ENCODE data around the gene MCM5. TPM values are rescaled to one million over a fixed set of nuclear protein-coding genes. Genes with fewer than 3 reads are reported as not detected.
"Not testable (repeated sequence)": the region's sequence is repeated elsewhere in the genome, so short reads cannot be mapped to it uniquely, and the experiment has no call there.

The MCM5 gene
- total RNA-seq, 1 donor from 2014 or later = 13.6 TPM

GRCh38 chr22:35424081-35424480 lies 24.1 kb downstream of the MCM5 start:
- DNase-seq (ENCODE audit: missing footprints) (no peak), ATAC-seq (no peak)
- intact Hi-C loops (cut with DNase I) = no loop called here

- DNase-seq (ENCODE audit: missing footprints) (no peak), ATAC-seq (no peak)
- intact Hi-C loops (cut with DNase I) = no loop called here
Observed at GRCh38 chr22:35424761-35425160, 24.8 kb downstream of the MCM5 start.

- ATAC-seq (no peak), DNase-seq (ENCODE audit: missing footprints) (no peak)
- intact Hi-C loops (cut with DNase I) = no loop called here
Observed at GRCh38 chr22:35425546-35425945, 25.6 kb downstream of the MCM5 start.

GRCh38 chr22:35425971-35426800 lies 26.2 kb downstream of the MCM5 start:
- no peak for DNase-seq (ENCODE audit: missing footprints)
- no peak for ATAC-seq
- intact Hi-C loops (cut with DNase I) = no loop called here

GRCh38 chr22:35426801-35427140 lies 26.8 kb downstream of the MCM5 start:
- intact Hi-C loops (cut with DNase I) = no loop called here
- DNase-seq (ENCODE audit: missing footprints) = no peak
- ATAC-seq = no peak

GRCh38 chr22:35430897-35431322 lies 31.0 kb downstream of the MCM5 start:
- DNase-seq (ENCODE audit: missing footprints) = peak; percentile 93
- ATAC-seq = peak; percentile 97
- intact Hi-C loops (cut with DNase I) = loop anchor here (1.0 to 10.0 kb wide), 6 partner anchors 110 to 694 kb away; no protein-coding TSS in a partner anchor

GRCh38 chr22:35431483-35432227 lies 31.7 kb downstream of the MCM5 start:
- intact Hi-C loops (cut with DNase I) = loop anchor here (1.0 to 10.0 kb wide), 5 partner anchors 152 to 693 kb away; no protein-coding TSS in a partner anchor
- ATAC-seq = no peak
- DNase-seq (ENCODE audit: missing footprints) = no peak

GRCh38 chr22:35432228-35432905 lies 32.4 kb downstream of the MCM5 start:
- intact Hi-C loops (cut with DNase I) = loop anchor here (5.0 to 10.0 kb wide), 2 partner anchors 312 to 485 kb away; no protein-coding TSS in a partner anchor
- no peak for ATAC-seq

GRCh38 chr22:35434061-35434710 lies 34.2 kb downstream of the MCM5 start:
- no peak for ATAC-seq
- intact Hi-C loops (cut with DNase I) = loop anchor here (5.0 to 10.0 kb wide), 2 partner anchors 311 to 483 kb away; no protein-coding TSS in a partner anchor
- DNase-seq (ENCODE audit: missing footprints) = no peak

More at GRCh38 chr22:35432228-35432905, 32.4 kb downstream of the MCM5 start:
- no peak for DNase-seq (ENCODE audit: missing footprints)

GRCh38 chr22:35435201-35435740 lies 35.3 kb downstream of the MCM5 start:
- DNase-seq (ENCODE audit: missing footprints) (no peak), ATAC-seq (no peak)
- intact Hi-C loops (cut with DNase I) = loop anchor here (10.0 kb wide), 1 partner anchor 310 kb away; no protein-coding TSS in a partner anchor

- ATAC-seq (no peak), DNase-seq (ENCODE audit: missing footprints) (no peak)
- intact Hi-C loops (cut with DNase I) = loop anchor here (10.0 kb wide), 1 partner anchor 308 kb away; no protein-coding TSS in a partner anchor
Observed at GRCh38 chr22:35436421-35436820, 36.5 kb downstream of the MCM5 start.

- intact Hi-C loops (cut with DNase I) = loop anchor here (10.0 kb wide), 1 partner anchor 308 kb away; no protein-coding TSS in a partner anchor
- DNase-seq (ENCODE audit: missing footprints) (no peak), ATAC-seq (no peak)
Observed at GRCh38 chr22:35437049-35437448, 37.1 kb downstream of the MCM5 start.

- ATAC-seq; DNase-seq (ENCODE audit: missing footprints): not testable (repeated sequence)
- intact Hi-C loops (cut with DNase I) = loop anchor here (10.0 kb wide), 1 partner anchor 306 kb away; no protein-coding TSS in a partner anchor
Observed at GRCh38 chr22:35438673-35439364, 38.9 kb downstream of the MCM5 start.

GRCh38 chr22:35439365-35439717 lies 39.4 kb downstream of the MCM5 start:
- intact Hi-C loops (cut with DNase I) = loop anchor here (10.0 kb wide), 1 partner anchor 305 kb away; no protein-coding TSS in a partner anchor
- no peak for DNase-seq (ENCODE audit: missing footprints)
- no peak for ATAC-seq

- ATAC-seq (peak; percentile 52), DNase-seq (ENCODE audit: missing footprints) (no peak)
- intact Hi-C loops (cut with DNase I) = no loop called here
Observed at GRCh38 chr22:35440129-35440528, 40.2 kb downstream of the MCM5 start.

- intact Hi-C loops (cut with DNase I) = no loop called here
- no peak for DNase-seq (ENCODE audit: missing footprints)
- no peak for ATAC-seq
Observed at GRCh38 chr22:35441489-35442100, 41.7 kb downstream of the MCM5 start.

- intact Hi-C loops (cut with DNase I) = no loop called here
- DNase-seq (ENCODE audit: missing footprints) (no peak), ATAC-seq (no peak)
Observed at GRCh38 chr22:35442471-35442870, 42.5 kb downstream of the MCM5 start.

Data from Right ventricle myocardium inferior (tissue), 1 donor.